Muscle of arm (tissue), 12 donors: Measurements from ENCODE around the gene TNFAIP2. TPM values are rescaled to one million over a fixed set of nuclear protein-coding genes. Genes with fewer than 3 reads are reported as not detected.

ENCODE experiments used
- DNase-seq: peaks from one replicate; pipeline ENCODE4 v3.0.0-alpha.2; 2013
- polyA plus RNA-seq, 12 donors: library from polyadenylated mRNA; unstranded; fragments of 120-200 nt; gene quantifications; one replicate each; pipeline ENCODE4 v1.2.1, GENCODE V29; 2013; ENCODE audit not compliant: insufficient read length in 12 of 12

The TNFAIP2 gene
- polyA plus RNA-seq, 12 donors, result 36.4 to 66.2 (median 51.0) TPM; not detected in 1

DNA sequence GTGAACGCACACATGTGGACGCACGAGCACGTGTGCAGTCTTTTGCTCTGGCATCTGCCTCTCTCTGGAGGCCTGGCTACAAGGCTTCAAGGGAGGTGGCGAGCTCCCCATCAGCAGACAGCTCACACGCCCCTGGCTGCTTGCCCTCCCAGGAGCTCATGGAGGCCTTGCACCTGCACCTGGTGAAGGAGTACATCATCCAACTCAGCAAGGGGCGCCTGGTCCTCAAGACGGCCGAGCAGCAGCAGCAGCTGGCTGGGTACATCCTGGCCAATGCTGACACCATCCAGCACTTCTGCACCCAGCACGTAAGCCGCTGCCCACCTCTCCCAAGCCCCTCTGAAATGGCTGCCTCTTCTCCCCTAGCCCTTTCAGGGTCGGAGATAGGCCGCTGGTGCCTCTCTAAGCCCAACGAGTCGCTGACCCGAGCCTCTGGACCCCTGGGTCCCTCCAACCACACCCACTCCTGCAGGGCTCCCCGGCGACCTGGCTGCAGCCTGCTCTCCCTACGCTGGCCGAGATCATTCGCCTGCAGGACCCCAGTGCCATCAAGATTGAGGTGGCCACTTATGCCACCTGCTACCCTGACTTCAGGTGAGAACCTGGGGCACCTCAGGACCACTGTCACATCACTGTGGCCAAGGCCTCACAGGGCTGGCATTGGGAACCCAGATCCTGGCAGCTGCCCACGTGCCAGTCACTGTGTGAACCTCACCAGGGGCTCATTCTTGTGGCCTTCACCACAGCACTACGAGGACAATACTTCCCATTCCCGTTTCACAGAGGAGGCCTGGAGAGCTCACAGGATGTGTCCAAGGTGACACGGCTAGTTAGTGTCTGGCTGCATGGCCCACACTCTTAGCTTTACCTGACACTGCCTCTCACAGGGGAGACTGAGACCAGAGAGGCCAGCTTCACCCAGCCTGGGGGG, 10.2 kb downstream of the TNFAIP2 start:
- DNase-seq, result no peak

DNA sequence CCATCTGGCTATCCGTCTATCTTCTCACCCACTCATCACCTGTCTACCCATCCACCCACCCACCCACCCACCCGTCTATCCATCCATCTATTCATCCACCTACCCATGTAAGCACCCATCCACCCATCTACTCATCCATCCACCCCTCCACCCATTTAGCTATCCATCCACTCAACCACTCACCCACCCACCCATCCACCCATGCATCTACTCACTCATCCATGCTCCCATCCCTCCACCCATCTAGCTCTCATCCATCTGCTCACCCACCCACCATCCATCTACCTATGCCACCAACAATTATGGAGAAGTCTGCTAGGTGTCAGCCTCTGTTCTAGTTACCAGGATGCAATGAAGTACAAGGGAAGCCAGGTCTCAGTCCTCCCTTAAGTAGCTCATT, 11.1 kb downstream of the TNFAIP2 start:
- no peak for DNase-seq

DNA sequence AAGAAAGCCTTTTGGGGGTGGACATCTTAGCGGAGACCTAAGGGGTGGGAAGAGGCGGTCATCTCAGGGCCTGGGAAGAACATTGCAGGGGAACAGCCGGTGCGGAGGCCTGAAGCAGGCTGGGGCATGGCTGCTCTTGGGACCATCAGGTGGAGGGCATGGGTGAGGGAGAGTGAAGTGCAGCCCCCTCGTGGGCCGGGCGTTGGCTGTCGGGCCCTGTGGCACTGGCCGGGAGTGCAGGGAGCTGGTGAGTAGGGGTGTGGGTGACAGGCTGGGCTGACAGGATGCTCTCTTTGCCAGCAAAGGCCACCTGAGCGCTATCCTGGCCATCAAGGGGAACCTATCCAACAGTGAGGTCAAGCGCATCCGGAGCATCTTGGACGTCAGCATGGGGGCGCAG, 11.7 kb downstream of the TNFAIP2 start:
- DNase-seq, result no peak

DNA sequence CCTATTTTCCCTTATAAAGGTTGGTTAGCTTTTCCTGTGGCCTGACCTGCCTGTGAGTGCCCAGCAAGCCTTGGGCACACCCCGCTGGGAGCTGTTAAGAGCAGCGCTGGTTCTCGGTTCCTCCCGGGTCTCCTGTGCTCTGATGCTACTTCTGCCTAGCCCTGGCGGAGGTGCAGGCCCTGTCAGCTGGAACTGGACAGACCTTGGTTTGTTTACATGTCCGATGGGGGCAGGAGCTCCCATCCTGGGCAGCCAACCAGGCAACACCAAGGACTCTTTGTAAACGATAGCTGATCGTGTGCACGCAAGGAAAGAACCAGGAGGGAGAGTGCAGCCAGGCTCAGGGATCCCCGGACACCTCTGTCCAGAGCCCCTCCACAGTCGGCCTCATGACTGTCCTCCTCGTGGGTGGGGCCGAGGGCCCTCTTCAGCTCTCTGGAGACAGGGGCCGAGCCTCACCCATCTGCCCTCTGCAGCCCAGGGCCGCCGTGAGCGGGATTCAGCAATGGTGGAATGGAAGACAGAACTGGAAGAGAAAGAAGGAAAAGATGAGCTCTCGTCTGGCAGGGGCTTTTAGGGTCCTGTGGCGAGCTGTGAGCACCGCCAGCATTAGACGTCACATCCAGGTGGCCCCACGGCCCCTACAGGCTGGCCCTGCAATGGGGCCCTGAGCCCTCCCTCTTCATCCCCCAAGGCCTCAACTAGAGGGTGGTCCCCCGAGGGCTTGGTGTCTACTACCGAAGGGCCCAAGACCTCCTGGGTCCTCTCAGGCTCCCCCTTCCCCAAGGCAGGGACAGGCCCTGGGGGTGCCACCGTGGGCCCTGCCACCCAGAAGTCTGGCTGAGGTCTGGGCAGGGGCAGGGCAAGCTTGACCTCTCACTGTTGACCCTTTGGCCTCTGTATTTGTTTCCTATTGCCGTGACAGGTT, 12.3 kb downstream of the TNFAIP2 start:
- no peak for DNase-seq

DNA sequence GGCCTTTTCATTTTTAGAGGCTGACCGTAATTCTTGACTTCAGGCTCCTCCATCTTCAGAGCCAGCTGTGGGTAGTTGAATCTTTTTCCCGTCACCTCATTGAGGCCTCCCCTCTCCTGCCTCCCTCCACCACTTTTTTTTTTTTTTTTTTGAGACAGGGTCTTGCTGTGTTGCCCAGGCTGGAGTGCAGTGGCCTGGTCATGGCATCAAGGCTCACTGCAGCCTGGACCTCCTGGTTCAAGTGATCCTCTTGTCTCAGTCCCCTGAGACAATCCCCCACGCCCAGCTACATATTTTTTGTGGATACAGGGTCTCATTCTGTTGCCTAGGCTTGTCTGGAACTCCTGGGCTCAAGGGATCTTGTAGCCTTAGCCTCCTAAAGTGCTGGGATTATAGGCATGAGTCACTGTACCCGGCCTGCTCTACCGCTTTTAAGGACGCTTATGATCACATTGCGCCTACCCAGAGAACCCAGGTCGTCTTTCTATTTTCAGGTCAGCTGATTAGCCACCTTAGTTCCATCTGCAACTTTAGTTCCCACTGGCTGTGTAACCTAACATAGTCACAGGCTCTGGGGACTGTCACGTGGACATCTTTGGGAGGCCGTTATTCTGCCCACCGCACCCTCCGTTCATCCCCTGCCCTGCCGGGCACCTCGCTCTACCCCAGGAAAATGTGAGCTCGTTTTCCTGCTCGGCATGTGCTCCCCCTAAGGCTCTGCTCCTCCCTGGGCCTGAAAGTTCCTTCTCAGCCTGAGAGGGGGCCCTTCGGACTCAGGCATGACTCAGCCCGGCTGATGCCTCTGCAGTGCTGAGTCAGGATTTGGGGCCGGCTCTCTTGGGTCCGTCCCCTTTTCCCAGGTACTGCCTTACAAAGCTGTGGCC, 13.4 kb downstream of the TNFAIP2 start:
- DNase-seq, result no peak

DNA sequence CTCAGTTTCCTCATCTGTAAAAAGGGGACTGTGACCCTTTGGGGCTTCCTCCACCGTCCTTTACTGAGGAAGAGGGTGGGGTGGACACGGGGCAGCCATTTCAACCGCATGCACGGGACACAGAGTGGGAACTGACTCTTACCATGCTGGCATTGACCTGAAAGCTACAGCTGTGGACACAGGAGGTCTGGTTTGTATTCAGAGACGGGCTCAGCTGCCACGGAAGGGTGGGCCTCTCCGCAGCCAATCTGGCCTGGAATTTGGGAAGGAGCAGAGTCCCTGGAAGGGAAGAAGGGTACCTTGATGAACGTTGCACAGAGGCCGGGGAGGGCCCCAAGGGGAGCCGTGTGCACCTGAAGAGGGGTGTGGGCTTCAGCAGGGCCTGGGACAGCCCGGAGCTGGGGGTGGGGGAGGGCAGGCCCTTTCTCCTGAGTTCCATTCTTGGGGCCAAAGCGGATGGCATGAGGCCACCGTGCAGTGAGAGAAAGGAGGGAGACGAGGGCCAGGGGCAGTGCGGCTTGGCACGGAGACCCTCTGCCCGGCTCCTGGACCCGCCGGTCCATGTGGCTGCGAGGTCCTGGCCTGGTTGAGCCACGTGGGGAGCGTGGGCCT, 14.5 kb downstream of the TNFAIP2 start:
- DNase-seq, result no peak

DNA sequence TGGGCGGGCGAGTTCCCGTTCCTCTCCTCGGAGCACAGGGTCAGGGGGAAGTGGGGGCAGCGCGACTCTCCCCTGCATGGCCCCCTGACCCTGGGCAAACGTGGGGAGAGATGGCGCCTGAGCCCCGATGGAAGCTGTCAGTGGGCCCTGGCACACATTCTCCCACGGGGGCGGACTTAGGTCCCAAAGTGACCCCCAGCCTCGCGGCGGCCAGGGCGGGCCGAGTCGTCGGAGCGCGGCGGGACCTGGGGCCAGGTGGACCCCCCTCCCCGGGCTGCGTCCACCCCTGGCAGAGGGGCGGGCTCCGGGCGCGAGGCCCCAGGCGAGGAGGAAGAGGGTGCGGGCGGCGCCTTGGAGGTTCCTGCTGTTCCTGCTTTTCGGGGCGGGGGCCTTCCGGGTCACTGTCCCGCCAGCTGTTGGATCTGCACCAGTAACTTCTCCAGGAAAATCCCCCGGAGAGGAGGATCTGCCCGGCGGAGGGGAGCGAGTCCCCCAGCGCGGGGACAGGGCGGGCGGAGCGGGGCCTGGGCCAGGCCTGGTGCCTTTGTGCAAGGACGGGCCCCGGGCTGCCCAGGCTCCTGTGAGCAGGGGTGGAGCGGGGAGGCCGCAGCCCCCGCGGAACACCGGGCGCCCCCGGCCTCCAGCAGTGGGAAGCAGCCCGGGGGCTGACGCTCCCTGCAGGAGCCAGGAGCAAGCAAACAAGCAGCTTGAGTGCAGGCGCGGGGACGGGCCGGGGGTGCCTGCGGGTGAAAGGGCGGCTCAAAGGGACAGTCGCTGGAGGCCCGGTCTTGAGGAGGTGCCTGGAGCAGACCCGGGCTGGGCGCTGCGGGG, 15.3 kb downstream of the TNFAIP2 start:
- DNase-seq, result no peak

DNA sequence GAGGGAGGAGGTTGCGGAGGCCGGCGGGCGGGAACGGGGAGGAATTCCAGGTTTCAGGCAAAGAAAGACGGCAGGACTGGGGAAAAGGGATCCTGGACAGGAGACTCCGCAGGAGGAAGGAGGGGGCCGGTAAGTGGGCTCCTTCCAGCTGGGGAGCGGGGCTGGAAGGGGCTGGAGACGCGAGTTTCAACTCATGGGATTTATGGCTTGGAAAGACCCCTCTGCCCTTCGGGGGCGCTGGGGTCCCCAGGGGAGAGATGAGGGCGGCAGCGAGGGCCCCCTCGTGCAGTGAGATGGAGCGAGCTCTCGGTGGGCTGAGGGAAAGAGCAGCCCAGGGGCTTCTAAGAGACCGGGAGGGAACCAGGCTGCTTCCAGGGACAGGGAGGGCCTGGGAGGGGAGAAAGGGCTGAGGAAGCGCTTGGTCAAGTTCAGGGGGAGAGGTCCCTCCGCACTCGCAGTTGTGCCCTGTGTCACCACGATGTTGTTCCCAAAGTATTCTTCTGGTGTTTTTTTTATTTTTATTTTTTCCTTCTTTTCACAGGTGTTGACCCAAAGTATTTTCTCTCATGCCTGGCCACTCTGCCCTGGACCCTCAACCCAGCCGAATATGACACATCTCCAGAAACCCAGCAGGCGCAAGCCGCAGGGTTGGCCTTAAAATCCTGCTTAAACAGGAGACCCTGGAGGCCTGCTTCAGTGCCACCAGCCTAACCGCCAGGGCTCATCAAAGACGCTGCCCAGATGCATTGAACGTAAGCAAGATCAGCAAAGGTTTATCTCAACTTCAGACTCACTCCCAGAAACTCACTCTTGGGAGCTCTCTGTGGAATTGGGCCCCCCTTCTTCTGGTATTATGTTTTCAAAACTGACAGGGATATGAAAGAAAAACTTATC, 16.1 kb downstream of the TNFAIP2 start:
- DNase-seq, result no peak

DNA sequence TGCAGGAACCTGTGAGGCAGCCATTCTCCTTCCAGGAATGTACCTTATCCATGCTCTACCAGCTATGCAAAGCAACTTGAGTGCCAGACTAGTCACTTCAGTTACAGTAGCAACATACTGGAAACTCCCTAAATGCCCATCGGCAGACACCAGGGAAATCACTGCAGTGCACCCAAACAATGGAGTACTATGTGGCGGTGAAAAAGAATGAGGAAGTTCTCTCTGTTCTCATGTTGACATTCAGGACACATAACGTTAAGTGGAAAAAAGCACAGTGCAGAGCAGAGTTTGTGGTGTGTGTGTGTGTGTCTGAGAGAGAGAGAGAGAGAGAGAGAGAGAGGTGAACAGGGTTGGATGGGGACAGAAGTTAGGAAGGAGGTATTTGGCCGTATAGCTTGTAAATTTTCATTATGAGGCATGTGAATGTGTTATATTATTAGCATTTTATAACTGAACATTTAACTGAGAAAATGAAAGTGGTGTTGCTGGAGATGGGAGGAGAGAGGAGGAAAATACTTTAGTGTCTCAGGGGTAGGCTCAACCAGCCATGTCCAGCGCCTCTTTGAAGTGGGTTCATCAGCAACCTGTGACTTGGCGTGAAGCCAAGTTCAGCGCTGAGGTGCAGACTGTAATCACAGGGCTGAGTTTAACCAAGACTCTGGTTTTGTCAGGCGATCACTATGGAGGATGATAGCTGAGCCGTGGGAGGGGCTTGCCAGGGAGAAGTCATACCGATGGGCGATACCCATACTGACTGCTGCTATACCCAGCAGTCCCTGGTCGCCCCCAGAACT, 17.3 kb downstream of the TNFAIP2 start:
- no peak for DNase-seq

DNA sequence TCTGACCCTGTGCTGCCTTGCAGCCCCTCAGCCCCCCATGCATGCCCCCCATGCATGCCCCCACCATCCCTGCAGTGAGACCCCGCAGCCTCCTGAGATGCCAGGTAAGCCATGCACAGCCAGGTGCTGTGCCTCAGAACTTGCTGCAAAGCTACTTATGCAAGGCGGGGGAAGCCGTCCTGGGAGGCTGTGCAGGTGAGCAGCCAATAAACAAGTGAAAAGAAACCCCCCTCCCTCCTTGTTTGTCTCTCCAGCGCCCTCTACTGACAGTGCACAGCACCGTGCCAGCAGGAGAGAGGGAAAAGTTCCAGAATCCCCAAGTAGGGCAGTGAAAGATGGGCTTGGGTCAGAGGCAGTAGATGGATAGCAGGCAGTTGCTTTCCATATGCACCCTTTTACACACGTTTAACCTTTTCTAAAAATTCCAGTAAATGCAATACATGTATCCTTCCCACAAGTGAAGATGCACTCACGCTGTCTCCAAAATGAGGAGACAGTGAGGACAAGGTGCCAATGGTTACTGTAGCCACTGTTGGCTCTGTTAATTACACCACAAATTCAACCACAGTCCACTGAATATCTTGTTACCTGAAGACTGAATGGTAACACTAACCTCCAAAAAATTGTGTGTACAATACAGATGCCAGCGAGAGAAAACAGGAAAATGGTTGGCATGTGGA, 18.0 kb downstream of the TNFAIP2 start:
- no peak for DNase-seq

DNA sequence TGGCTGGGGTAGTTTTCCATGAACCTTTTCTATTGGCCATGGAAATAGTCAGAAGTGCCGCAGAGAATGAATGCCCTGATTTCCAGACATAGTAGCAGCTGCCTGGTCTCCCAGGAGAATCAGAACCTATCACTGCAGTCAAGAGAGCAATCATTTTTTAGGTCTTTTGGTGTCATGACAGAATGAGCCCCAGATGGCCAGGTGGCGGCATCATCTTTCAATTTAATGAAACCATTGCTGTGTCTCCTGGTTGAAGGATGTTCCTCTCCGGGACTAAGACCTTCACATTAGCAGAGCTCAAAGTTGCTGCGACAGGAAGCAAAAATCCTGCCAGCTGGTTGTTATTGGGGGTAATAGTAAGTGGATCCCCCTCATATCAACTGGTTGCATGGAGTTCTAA, 18.8 kb downstream of the TNFAIP2 start:
- no peak for DNase-seq

DNA sequence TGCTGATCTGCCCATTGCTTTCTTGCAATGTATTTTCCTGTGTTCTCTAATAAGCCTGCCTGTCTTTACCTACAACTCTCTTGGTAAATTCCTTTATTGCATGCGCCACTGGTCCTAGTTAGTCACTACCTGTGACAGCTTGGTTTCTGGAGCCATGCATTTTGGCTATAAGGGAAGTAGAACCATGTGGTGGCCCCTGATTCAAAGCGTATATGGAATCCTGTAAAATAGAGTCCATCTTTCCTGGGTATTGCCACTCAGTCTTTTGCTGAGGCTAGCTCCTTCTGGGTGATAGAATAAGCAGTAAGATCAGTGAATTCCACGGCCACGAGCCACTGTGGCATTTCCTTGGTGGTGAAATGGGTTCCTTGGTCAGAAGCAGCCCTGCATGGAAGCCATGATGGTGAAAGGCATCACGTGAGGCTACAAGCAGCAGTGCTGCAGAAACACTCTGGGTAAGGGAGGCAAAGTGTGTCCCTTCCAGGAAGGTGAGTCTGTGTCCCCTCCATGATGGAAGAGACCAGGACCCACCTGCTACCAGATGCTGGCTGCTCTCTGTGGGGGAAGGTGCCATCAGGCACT, 19.6 kb downstream of the TNFAIP2 start:
- no peak for DNase-seq

DNA sequence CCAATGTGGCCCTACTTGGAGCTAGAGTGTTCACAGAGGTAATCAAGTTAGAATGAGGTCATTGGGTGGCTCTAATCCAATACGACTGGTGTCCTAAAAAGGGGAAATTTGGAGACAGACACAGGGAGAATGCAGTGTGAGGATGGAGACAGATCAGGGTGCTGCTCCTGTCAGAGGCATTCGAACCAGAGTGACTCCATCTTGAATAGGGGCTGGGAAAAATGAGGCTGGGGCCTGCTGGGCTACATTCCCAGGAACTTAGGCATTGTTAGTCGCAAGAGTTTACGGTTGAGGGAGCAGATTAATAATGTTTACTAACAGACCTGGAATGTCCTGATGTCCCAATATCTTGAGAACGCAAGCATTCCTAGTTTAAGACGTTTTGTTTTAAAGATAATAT, 20.2 kb downstream of the TNFAIP2 start:
- no peak for DNase-seq

DNA sequence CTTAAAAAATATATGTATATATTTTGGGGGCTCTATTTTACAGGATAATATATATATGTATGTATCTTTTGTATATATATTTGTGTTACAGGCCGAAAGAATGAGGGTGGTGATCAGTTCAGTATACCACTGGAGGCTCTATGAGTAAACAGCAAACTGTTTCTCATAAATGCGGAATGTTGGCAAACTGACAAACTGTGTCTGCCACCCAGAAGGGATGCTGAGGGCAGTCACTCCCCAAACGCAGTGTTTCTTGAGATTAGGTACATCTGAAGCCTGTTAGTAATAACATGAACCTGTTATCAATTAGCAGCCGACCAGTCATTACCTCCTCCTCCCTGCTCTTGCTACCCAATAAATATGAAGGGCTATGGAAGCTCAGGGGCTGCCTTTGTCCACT, 20.8 kb downstream of the TNFAIP2 start:
- DNase-seq, result no peak

DNA sequence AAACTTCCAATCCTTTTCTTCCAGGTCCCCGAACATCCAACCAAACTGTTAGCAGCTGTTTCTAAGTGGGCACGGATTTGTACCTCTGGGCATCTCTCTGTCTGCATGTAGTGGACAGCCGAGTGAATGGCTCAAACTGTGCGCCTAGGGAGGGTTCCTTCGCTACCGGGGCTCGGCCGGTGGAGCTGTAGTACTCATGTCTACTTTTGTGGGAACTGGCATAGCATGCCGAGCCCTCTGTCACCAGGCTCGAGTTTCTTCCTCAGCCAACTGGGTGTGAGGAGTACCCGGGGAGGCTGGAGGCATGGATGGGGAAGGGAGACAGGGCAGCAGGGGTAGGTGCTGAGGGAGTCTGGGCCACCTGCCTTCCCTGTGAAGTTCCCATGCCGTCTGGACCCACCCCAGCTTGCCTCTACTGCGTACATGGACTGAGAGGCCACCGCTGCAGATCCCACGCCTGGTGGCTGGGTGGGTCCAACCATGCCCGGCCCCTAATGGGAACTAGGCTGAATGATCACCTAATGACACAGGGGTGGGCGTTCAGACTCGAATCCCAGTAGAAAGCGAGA, 23.0 kb downstream of the TNFAIP2 start:
- DNase-seq, result no peak

DNA sequence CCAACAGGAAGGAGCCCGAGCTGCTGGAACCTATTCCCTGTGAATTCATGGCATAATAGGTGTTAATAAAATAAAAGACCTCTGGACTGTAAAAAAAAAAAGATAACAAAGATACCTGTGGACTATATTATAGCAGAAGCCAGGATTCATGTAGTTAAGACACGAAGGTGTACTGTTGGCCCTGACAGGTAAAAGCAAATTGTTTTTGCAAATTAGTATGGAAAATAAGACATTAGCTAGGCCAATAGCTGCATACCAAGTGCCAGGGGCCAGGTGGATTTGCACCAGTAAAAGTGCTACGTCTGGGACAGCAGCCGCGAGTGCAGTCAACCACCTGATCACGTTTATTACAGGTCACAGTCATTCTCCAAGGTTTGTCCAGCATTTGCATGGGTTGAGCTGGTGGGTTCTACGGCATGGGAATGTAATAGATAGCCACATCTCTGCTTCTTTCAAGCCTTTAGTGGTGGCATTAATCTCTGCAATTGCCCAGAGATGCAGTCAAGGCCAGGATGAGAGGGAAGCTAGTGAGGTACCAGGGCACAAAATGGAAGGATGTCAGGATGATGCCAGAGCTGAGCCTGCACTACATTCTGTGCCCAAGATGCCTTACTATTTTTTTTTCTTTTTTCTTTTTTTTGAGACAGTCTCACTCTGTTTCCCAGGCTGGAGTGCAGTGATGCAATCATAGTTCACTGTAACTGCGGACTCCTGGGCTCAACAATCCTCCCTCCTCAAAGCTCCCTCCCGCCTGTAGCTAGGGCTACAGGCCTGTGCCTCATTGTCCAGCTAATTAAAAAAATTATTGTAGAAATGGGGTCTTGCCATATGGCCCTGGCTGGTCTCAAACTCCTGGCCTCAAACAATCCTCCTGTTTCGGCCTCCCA, 26.3 kb downstream of the TNFAIP2 start:
- DNase-seq, result no peak
